ENCODE results near the gene NGFR. TPM values are rescaled to one million over a fixed set of nuclear protein-coding genes. Genes with fewer than 3 reads are reported as not detected.

The NGFR gene
- total and polyA plus RNA-seq, 4 experiments from 2014 or later = 0.47 TPM; not detected in 3

DNA sequence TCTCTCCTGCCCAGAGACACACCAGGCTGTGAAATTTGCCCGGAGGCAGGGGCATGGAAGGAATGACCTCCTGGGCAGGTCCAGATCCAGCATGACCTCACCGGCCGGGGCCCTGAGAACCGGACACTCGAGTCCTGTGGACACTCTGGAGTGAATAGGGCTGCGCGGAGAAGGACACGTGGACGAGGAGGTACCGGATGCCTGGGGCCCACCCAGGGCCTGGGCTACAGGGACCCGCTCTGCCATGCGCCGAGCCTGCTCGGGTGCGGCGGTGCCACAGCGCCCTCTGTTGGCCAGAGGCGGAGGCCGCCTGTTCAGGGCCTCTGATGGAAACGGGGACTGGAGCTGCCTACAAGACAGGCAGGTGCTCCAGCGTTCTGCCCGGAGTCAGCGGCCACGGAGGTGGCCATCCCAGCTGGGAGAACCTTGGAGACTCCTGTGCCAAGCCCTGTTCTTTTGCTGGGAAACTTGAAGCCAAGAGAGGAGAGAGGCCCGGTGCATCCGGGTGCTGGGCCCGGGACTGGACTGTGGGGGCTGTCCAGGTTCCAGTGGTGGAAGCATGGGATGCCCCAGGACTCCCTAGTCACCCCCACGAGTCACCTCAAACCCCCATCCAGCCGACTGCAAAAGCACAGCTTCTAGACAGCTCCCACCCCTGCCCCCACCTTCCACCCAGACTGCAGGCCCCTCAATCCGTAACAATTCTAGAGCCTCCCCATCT lies 61.3 kb downstream of the NGFR start:
- peak overlapping the region in 1 of 8 donors; percentile 55 for H3K4me3 Mint-ChIP-seq
- DNase-seq = peak; percentile 69 to 80 (median 74)
- CTCF ChIA-PET (ENCODE audit: partially characterized antibody) = interaction anchor here (0.6 to 6.8 kb wide), 57 partner anchors 10 to 622 kb away, joined by 3 to 163 read pairs (median 4); partner anchors contain the start of genes NGFR, PHB1, PHOSPHO1 and SLC35B1
- no peaks in the 10 kb centered on the region for H3K36me3 Mint-ChIP-seq
- H3K9me3 Mint-ChIP-seq = no peaks in the 10 kb centered on the region
- H3K36me3 ChIP-seq (ENCODE audit: insufficient read depth, low read length) = no peaks in the 10 kb centered on the region
- POLR2A ChIA-PET (ENCODE audit: partially characterized antibody) = interaction anchor here (1.1 to 1.5 kb wide), 2 partner anchors 60 to 149 kb away, joined by 4 read pairs; no protein-coding TSS in a partner anchor
- H3K4me1 ChIP-seq (ENCODE audit: insufficient read depth, low read length) = peaks cover 6% of the 10 kb centered on the region
- no peak overlapping the region for H3K27ac ChIP-seq (ENCODE audit: low read depth, low read length)
- intact Hi-C loops (cut with micrococcal nuclease) = loop anchor here (1.0 kb wide), 3 partner anchors 60 to 148 kb away; no protein-coding TSS in a partner anchor
- no peak overlapping the region for H3K4me3 ChIP-seq (ENCODE audit: low read length in 2 of 2)
- no peaks in the 10 kb centered on the region for H3K9me3 ChIP-seq (ENCODE audit: control insufficient read depth in 1 of 2, low read length in 2 of 2)
- H3K27me3 Mint-ChIP-seq = peaks cover 1 to 3% of the 10 kb centered on the region in 2 donors
- no peaks in the 10 kb centered on the region for H3K27me3 ChIP-seq (ENCODE audit: insufficient read depth, low read length)
- H3K4me1 Mint-ChIP-seq = peaks cover 5 to 7% (median 5%) of the 10 kb centered on the region in 4 donors
- no peak overlapping the region for H3K27ac Mint-ChIP-seq

DNA sequence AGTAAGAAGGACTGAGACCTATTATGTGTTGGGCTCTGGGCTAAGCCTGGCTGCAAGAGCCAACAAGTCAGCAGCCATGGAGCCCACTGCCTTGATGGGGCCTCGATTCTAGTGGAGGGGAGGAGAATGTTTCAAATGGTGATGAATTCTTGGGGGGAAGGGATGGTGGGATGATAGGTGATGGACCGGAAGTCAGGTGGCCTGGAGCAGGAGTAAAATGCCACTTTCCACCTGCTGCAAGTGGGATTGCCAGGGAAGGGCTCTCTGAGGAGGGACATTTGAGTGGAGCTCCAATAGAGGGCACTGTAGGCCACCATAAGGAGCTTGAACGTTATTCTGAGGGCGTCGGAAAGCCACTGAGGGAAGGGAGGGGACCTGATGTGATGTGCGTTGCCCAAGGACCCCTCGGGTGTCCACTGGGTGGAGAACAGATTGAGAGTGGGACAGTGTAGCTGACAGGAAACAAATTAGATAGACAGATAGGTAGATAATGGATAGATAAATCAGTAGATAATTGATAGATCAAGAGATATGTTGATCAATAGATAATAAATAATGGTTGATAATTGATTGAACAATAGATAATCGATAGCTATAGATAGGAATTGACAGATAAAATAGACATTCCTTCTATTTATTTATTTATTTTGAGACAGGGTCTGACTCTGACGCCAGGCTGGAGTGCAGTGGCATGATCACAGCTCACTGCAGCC lies 62.4 kb downstream of the NGFR start:
- CTCF ChIA-PET (ENCODE audit: partially characterized antibody) = interaction anchor here (0.6 to 6.8 kb wide), 33 partner anchors 9 to 623 kb away, joined by 3 to 163 read pairs (median 4); partner anchors contain the start of genes KAT7, NGFR, PHB1 and PHOSPHO1
- no peak overlapping the region for H3K4me3 ChIP-seq (ENCODE audit: low read length in 2 of 2)
- H3K9me3 ChIP-seq (ENCODE audit: control insufficient read depth in 1 of 2, low read length in 2 of 2) = no peaks in the 10 kb centered on the region
- DNase-seq = peak in 2 of 5 donors; percentile 25 to 51
- peak overlapping the region in 1 of 7 donors; percentile 31 for H3K27ac Mint-ChIP-seq
- peaks cover 5 to 7% (median 6%) of the 10 kb centered on the region in 4 donors for H3K4me1 Mint-ChIP-seq
- intact Hi-C loops (cut with micrococcal nuclease) = no loop called here
- POLR2A ChIA-PET (ENCODE audit: partially characterized antibody) = interaction anchor here (0.8 to 1.1 kb wide), 3 partner anchors 61 to 146 kb away, joined by 3 to 4 read pairs (median 3); partner anchors contain the start of gene PHB1
- peaks cover 6% of the 10 kb centered on the region for H3K4me1 ChIP-seq (ENCODE audit: insufficient read depth, low read length)
- H3K36me3 Mint-ChIP-seq = no peaks in the 10 kb centered on the region
- H3K27me3 Mint-ChIP-seq = peaks cover 1 to 3% of the 10 kb centered on the region in 2 donors
- no peaks in the 10 kb centered on the region for H3K36me3 ChIP-seq (ENCODE audit: insufficient read depth, low read length)
- no peak overlapping the region for H3K27ac ChIP-seq (ENCODE audit: low read depth, low read length)
- no peaks in the 10 kb centered on the region for H3K27me3 ChIP-seq (ENCODE audit: insufficient read depth, low read length)
- no peaks in the 10 kb centered on the region for H3K9me3 Mint-ChIP-seq
- peak overlapping the region in 2 of 8 donors; percentile 29 to 44 for H3K4me3 Mint-ChIP-seq

Small RNA genes within 50 kb of the gene (microRNA-seq; reads per million reads assigned to microRNA genes)
- gene MIR6165 (ENCODE audit: borderline microRNAs expressed, borderline number of aligned reads, borderline replicate concordance) = not detected

Other genes with a start within 250 kb of the NGFR start
- gene ZNF652, start 133.0 kb upstream of the NGFR start, total RNA-seq = 10 to 100 TPM; 64.2 to 68.6 TPM
- gene ZNF652, start 133.0 kb upstream of the NGFR start, polyA plus RNA-seq = 10 to 100 TPM; 13.1 to 28.4 TPM
- gene PHB1, start 80.4 kb upstream of the NGFR start, total RNA-seq = 10 to 100 TPM; 62.0 to 64.2 TPM
- 100 to 1,000 TPM; 153 to 202 TPM for gene PHB1, start 80.4 kb upstream of the NGFR start, polyA plus RNA-seq
- gene NXPH3, start 80.6 kb downstream of the NGFR start, total RNA-seq = not detected
- not detected for gene NXPH3, start 80.6 kb downstream of the NGFR start, polyA plus RNA-seq
- gene SPOP, start 182.8 kb downstream of the NGFR start, total RNA-seq = 10 to 100 TPM; 83.1 to 86.1 TPM
- 100 to 1,000 TPM; 111 to 126 TPM for gene SPOP, start 182.8 kb downstream of the NGFR start, polyA plus RNA-seq
- 10 to 100 TPM; 48.4 to 52.1 TPM for gene SLC35B1, start 212.7 kb downstream of the NGFR start, total RNA-seq
- gene SLC35B1, start 212.7 kb downstream of the NGFR start, polyA plus RNA-seq = 10 to 100 TPM; 30.8 to 38.9 TPM

All from CD4-positive, alpha-beta memory T cell (primary cell).